A549 (cell line): Measurements from ENCODE around the gene IPO11. TPM values are rescaled to one million over a fixed set of nuclear protein-coding genes. Genes with fewer than 3 reads are reported as not detected.

Experiments
- ATAC-seq, 2 experiments: fragments of 200-7000 bp in 1 of 2; fragments of >200 bp in 1 of 2; cut with Nextera tagmentation in 1 of 2; cut with Tn5 transposase in 1 of 2; 3 replicates each; pipeline versions ENCODE4 v1.8.0 to v1.9.1; 2018 to 2020; ENCODE audit warnings: mild to moderate bottlenecking in 1 of 2, moderate library complexity in 1 of 2
- CTCF ChIA-PET: fragments of 300-600 bp; sonication (Branson Sonifier 250); formaldehyde crosslinking; extraction: SDS; loops from one replicate; lab custom pipeline; 2021; ENCODE audit warnings: antibody characterized with exemption, inconsistent platforms; lab: Yijun Ruan, JAX
- POLR2A ChIA-PET: fragments of 350-600 bp; formaldehyde crosslinking; extraction: SDS; loops from one replicate; lab custom pipeline; 2021; ENCODE audit warnings: antibody characterized with exemption, inconsistent platforms; lab: Yijun Ruan, JAX
- DNase-seq, 2 experiments: peaks; one replicate each; pipeline versions ENCODE4 v3.0.0 to v3.0.0-alpha.2; 2011 to 2016; ENCODE audit warnings: low read depth in 1 of 2, low spot score in 1 of 2
- FAIRE-seq: peaks from 2 replicates; lab custom pipeline; 2011; peaks lifted over from hg19 to GRCh38; lab: Jason Lieb, UNC
- H3K27ac ChIP-seq, 2 experiments: fragments of >200 bp; sonication (Bioruptor Twin); formaldehyde crosslinking; 3 replicates each; pipeline ENCODE4 v1.5.1; 2016 to 2017
- H3K4me1 ChIP-seq: fragments of >200 bp; sonication (Bioruptor Twin); formaldehyde crosslinking; 3 replicates; pipeline ENCODE4 v1.6.1; 2016
- H3K4me2 ChIP-seq: fragments of >200 bp; sonication (Bioruptor Twin); formaldehyde crosslinking; 3 replicates; pipeline ENCODE4 v1.6.1; 2016
- H3K4me3 ChIP-seq: fragments of >200 bp; sonication (Bioruptor Twin); formaldehyde crosslinking; 3 replicates; pipeline ENCODE4 v1.5.1; 2016
- H3K9me3 ChIP-seq: fragments of >200 bp; sonication (Bioruptor Twin); formaldehyde crosslinking; 3 replicates; pipeline ENCODE4 v1.6.1; 2016
- CEBPB ChIP-seq, 2 experiments: fragments of >200 bp in 1 of 2; sonication (Bioruptor Twin) in 1 of 2; formaldehyde crosslinking in 1 of 2; IDR thresholded peaks; 2 replicates each; pipeline ENCODE4 v1.6.1; 2012 to 2016
- EHMT2 ChIP-seq: fragments of 200-600 bp; sonication (generic); IDR thresholded peaks from 2 replicates; pipeline ENCODE4 v1.6.1; 2016; ENCODE audit warnings: antibody characterized with exemption, low read depth, mild to moderate bottlenecking, moderate library complexity
- KDM5A ChIP-seq: fragments of 200-600 bp; sonication (generic); IDR thresholded peaks from 2 replicates; pipeline ENCODE4 v1.6.1; 2016; ENCODE audit warnings: antibody characterized with exemption, mild to moderate bottlenecking
- MAZ ChIP-seq: fragments of 150-350 bp; IDR thresholded peaks from 2 replicates; pipeline ENCODE4 v1.6.1; 2014; ENCODE audit warnings: antibody characterized with exemption, low read depth, low read length, borderline replicate concordance
- NPAS2 ChIP-seq: fragments of 250-450 bp; sonication (Bioruptor Pico); IDR thresholded peaks from 2 replicates; pipeline ENCODE4 v1.8.0; 2022; ENCODE audit warnings: mild to moderate bottlenecking, moderate library complexity, borderline replicate concordance
- RAD21 ChIP-seq, 2 experiments: fragments of >200 bp in 1 of 2; sonication (Bioruptor Twin) in 1 of 2; formaldehyde crosslinking in 1 of 2; IDR thresholded peaks in 1 of 2; conservative IDR thresholded peaks in 1 of 2; 2 replicates in 1 of 2; 3 replicates in 1 of 2; pipeline ENCODE4 v1.6.1; 2012 to 2018; ENCODE audit warnings: inconsistent platforms in 1 of 2
- RNF2 ChIP-seq: fragments of 200-600 bp; sonication (generic); IDR thresholded peaks from 2 replicates; pipeline ENCODE4 v1.6.1; 2016; ENCODE audit warnings: low read depth, mild to moderate bottlenecking, antibody characterized with exemption, moderate library complexity, borderline replicate concordance
- SMC3 ChIP-seq: fragments of >200 bp; sonication (Bioruptor Twin); formaldehyde crosslinking; IDR thresholded peaks from 3 replicates; pipeline ENCODE4 v1.6.1; 2018; ENCODE audit warnings: inconsistent platforms
- SREBF2 ChIP-seq: fragments of 450-650 bp; IDR thresholded peaks from 2 replicates; pipeline ENCODE4 v1.6.1; 2014; ENCODE audit warnings: mild to moderate bottlenecking, moderate library complexity
- USF2 ChIP-seq: fragments of 450-650 bp; IDR thresholded peaks from 2 replicates; pipeline ENCODE4 v1.6.1; 2014; ENCODE audit warnings: antibody characterized with exemption
- WGBS: methylation state at CpG from one replicate; pipeline ENCODE4 v1.1.6; 2017; ENCODE audit errors: missing lambda C conversion rate; 5-methylcytosine and 5-hydroxymethylcytosine counted together
- polyA plus RNA-seq, 4 experiments: library from polyadenylated mRNA; depleted of rRNA in 3 of 4; stranded (reverse); fragments of >200 nt; fragmentation: RNase III in 1 of 4; extraction: RNeasy Plus Mini Kit Qiagen cat#74134 plus additional on column Dnase treatment in 1 of 4; gene quantifications; 2 replicates in 3 of 4; 3 replicates in 1 of 4; pipeline ENCODE4 v1.2.3, GENCODE V29; 2011 to 2017
- TF ChIP-seq, protein P1 (sequence below): fragments of 200-600 bp; sonication (generic); IDR thresholded peaks from 2 replicates; pipeline ENCODE4 v1.6.1; 2016; ENCODE audit warnings: antibody characterized with exemption, mild to moderate bottlenecking, moderate library complexity
- TF ChIP-seq, protein P2 (sequence below): fragments of 250-450 bp; sonication (Bioruptor Pico); IDR thresholded peaks from 2 replicates; pipeline ENCODE4 v1.5.0; 2020; ENCODE audit warnings: low read depth, mild to moderate bottlenecking, moderate library complexity

IPO11 gene
- polyA plus RNA-seq, 2 of the 4 experiments (the other 2 are of a cell fraction): 20.7 to 33.0 TPM

DNA sequence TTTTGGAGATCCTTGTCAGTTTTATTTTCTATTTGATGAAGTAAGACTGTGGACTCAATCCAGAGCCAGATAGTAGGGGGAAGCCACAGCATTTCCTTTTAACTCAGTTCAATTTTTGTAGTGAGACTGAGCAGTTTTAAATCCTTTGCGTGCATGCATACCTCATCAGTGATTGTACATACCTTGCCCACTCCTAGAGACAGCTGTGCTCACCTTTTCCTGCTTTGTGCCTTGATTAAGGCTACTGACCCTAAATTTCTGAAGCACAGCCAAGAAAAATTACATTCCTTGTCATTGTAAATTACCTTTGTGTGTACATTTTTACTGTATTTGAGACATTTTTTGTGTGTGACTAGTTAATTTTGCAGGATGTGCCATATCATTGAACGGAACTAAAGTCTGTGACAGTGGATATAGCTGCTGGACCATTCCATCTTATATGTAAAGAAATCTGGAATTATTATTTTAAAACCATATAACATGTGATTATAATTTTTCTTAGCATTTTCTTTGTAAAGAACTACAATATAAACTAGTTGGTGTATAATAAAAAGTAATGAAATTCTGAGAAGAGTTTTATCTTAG lies 26.7 kb upstream of the IPO11 start:
- TF ChIP-seq, protein P1, sequence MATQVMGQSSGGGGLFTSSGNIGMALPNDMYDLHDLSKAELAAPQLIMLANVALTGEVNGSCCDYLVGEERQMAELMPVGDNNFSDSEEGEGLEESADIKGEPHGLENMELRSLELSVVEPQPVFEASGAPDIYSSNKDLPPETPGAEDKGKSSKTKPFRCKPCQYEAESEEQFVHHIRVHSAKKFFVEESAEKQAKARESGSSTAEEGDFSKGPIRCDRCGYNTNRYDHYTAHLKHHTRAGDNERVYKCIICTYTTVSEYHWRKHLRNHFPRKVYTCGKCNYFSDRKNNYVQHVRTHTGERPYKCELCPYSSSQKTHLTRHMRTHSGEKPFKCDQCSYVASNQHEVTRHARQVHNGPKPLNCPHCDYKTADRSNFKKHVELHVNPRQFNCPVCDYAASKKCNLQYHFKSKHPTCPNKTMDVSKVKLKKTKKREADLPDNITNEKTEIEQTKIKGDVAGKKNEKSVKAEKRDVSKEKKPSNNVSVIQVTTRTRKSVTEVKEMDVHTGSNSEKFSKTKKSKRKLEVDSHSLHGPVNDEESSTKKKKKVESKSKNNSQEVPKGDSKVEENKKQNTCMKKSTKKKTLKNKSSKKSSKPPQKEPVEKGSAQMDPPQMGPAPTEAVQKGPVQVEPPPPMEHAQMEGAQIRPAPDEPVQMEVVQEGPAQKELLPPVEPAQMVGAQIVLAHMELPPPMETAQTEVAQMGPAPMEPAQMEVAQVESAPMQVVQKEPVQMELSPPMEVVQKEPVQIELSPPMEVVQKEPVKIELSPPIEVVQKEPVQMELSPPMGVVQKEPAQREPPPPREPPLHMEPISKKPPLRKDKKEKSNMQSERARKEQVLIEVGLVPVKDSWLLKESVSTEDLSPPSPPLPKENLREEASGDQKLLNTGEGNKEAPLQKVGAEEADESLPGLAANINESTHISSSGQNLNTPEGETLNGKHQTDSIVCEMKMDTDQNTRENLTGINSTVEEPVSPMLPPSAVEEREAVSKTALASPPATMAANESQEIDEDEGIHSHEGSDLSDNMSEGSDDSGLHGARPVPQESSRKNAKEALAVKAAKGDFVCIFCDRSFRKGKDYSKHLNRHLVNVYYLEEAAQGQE: no peak
- TF ChIP-seq RNF2: no peak
- no peak for TF ChIP-seq SMC3
- TF ChIP-seq MAZ: no peak
- TF ChIP-seq EHMT2: no peak
- TF ChIP-seq, protein P2, sequence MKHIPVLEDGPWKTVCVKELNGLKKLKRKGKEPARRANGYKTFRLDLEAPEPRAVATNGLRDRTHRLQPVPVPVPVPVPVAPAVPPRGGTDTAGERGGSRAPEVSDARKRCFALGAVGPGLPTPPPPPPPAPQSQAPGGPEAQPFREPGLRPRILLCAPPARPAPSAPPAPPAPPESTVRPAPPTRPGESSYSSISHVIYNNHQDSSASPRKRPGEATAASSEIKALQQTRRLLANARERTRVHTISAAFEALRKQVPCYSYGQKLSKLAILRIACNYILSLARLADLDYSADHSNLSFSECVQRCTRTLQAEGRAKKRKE (CRISPR knock-in tag): no peak
- TF ChIP-seq RAD21 (conservative IDR thresholded peaks at IDR 0.05 in 1 of 2, IDR thresholded peaks at IDR 0.05 in 1 of 2): no peak
- TF ChIP-seq SREBF2: no peak
- TF ChIP-seq, all 56 proteins: peak for 0
- CTCF ChIA-PET: interaction anchor here (1.0 kb wide), 1 partner anchor 74 kb away, joined by 3 read pairs; no protein-coding TSS in a partner anchor
- 87% methylated on average over 2 of the region's 2 CpGs for WGBS
- H3K9me3 ChIP-seq: no peaks in the 10 kb centered on the region
- no peaks in the 10 kb centered on the region for H3K4me1 ChIP-seq
- no peak overlapping the region for H3K27ac ChIP-seq
- H3K4me3 ChIP-seq: no peak overlapping the region
- H3K4me2 ChIP-seq: no peak overlapping the region
- DNase-seq: no peak
- no peak for FAIRE-seq
- POLR2A ChIA-PET: no interaction called here
- ATAC-seq: no peak

DNA sequence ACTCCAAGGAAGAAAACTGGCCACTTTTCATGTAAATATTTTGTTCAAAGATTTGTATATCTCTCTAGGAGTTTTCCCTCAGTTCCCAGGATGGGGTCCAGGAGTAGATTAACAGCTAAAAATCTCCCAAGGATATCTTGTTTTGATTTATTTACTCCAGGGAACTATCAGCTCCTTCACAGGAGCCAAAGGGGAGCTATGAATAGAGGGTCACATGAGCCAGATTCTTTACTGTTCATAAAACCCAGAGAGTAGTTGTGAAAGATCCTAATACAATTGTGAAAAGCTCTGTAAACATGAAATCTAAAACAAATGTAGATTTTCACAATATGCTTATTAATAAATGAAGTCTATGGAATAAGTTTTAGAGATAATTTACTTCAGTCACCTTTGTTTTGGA lies 25.7 kb upstream of the IPO11 start:
- H3K27ac ChIP-seq: no peak overlapping the region
- no peak overlapping the region for H3K4me3 ChIP-seq
- TF ChIP-seq KDM5A (no peak), CEBPB (IDR thresholded peaks at IDR 0.05) (no peak), USF2 (no peak), NPAS2 (CRISPR knock-in tag) (no peak)
- TF ChIP-seq, protein P1: no peak
- TF ChIP-seq, all 56 proteins: peak for 0
- no peak for DNase-seq
- Histone ChIP-seq H3K4me1 (no peaks in the 10 kb centered on the region), H3K4me2 (no peak overlapping the region), H3K9me3 (no peaks in the 10 kb centered on the region)
- ATAC-seq: no peak
- CTCF ChIA-PET: interaction anchor here (0.8 kb wide), 1 partner anchor 39 kb away, joined by 3 read pairs; no protein-coding TSS in a partner anchor
- FAIRE-seq: no peak
- POLR2A ChIA-PET: interaction anchor here (1.8 kb wide), 1 partner anchor 17 kb away, joined by 10 read pairs; the partner anchor contains the start of gene DIMT1
